HG03457 (cell line): Measurements from ENCODE around the gene IL17RC.

Experiments
- ATAC-seq: cut with Tn5 transposase; IDR thresholded peaks from one replicate; pipeline ENCODE4 v1.9.1; 2021; ENCODE audit warnings: moderate number of reproducible peaks; ENCODE audit not compliant: unreplicated experiment

IL17RC gene

GRCh38 chr3:9976721-9977709 lies 60.1 kb downstream of the IL17RC start:
- no peak for ATAC-seq

- ATAC-seq, result no peak
Measured at GRCh38 chr3:9978710-9979305, 61.9 kb downstream of the IL17RC start.

- no peak for ATAC-seq
Measured at GRCh38 chr3:9980251-9980650, 63.4 kb downstream of the IL17RC start.
